ENCODE measurements around the gene ABHD6. TPM values are rescaled to one million over a fixed set of nuclear protein-coding genes. Genes with fewer than 3 reads are reported as not detected.

Gene ABHD6
- total RNA-seq, 2 experiments from 2014 or later, result 0.71 to 1.9 TPM

GRCh38 chr3:58206406-58207011 lies 31.1 kb upstream of the ABHD6 start:
- H3K36me3 ChIP-seq (ENCODE audit: insufficient read depth, low read length), result no peaks in the 10 kb centered on the region
- ATAC-seq (ENCODE audit: poor library complexity) (peak; percentile 48), DNase-seq (peak in 2 of 14 experiments; percentile 13 to 31)
- no peaks in the 10 kb centered on the region for H3K36me3 Mint-ChIP-seq (ENCODE audit: low read depth)
- H3K27me3 Mint-ChIP-seq, result peaks cover 24% of the 10 kb centered on the region
- TF ChIP-seq CTCF (IDR thresholded peaks at IDR 0.05), result no peak
- H3K27ac Mint-ChIP-seq, result no peak overlapping the region
- peaks cover 7 to 8% of the 10 kb centered on the region in 2 experiments for H3K9me3 ChIP-seq (ENCODE audit: control insufficient read depth in 1 of 2, insufficient read depth in 1 of 2, low read length in 2 of 2)
- CTCF ChIA-PET, result no interaction called here
- H3K9me3 Mint-ChIP-seq, result no peaks in the 10 kb centered on the region
- H3K4me3 Mint-ChIP-seq, result no peak overlapping the region
- POLR2A ChIA-PET, result no interaction called here
- intact Hi-C loops (cut with DNase I, micrococcal nuclease), result no loop called here
- peaks cover 0 to 2% of the 10 kb centered on the region in 2 experiments for H3K27me3 ChIP-seq (ENCODE audit: control insufficient read depth in 1 of 2, insufficient read depth in 2 of 2, low read length in 2 of 2)
- H3K4me3 ChIP-seq (ENCODE audit: low read length), result no peak overlapping the region
- no peaks in the 10 kb centered on the region for H3K4me1 ChIP-seq (ENCODE audit: insufficient read depth, low read length)
- no peak overlapping the region for H3K27ac ChIP-seq (ENCODE audit: low read depth in 1 of 2, low read length in 2 of 2)
- no peaks in the 10 kb centered on the region for H3K4me1 Mint-ChIP-seq (ENCODE audit: low read depth)

- no peaks in the 10 kb centered on the region for H3K36me3 Mint-ChIP-seq (ENCODE audit: low read depth)
- H3K4me1 Mint-ChIP-seq (ENCODE audit: low read depth), result no peaks in the 10 kb centered on the region
- Histone ChIP-seq H3K36me3 (ENCODE audit: insufficient read depth, low read length) (no peaks in the 10 kb centered on the region), H3K4me1 (ENCODE audit: insufficient read depth, low read length) (no peaks in the 10 kb centered on the region), H3K27ac (ENCODE audit: low read depth in 1 of 2, low read length in 2 of 2) (no peak overlapping the region), H3K4me3 (ENCODE audit: low read length) (no peak overlapping the region), H3K27me3 (ENCODE audit: control insufficient read depth in 1 of 2, insufficient read depth in 2 of 2, low read length in 2 of 2) (peaks cover 0 to 2% of the 10 kb centered on the region in 2 experiments), H3K9me3 (ENCODE audit: control insufficient read depth in 1 of 2, insufficient read depth in 1 of 2, low read length in 2 of 2) (peaks cover 0 to 3% of the 10 kb centered on the region in 2 experiments)
- H3K27ac Mint-ChIP-seq, result no peak overlapping the region
- TF ChIP-seq CTCF (IDR thresholded peaks at IDR 0.05), result no peak
- no peak for DNase-seq
- POLR2A ChIA-PET, result interaction anchor here (1.1 kb wide), 1 partner anchor 9 kb away, joined by 4 read pairs; no protein-coding TSS in a partner anchor
- H3K27me3 Mint-ChIP-seq, result peaks cover 20% of the 10 kb centered on the region
- H3K9me3 Mint-ChIP-seq, result no peaks in the 10 kb centered on the region
- H3K4me3 Mint-ChIP-seq, result no peak overlapping the region
- intact Hi-C loops (cut with DNase I, micrococcal nuclease), result no loop called here
- ATAC-seq (ENCODE audit: poor library complexity), result no peak
- CTCF ChIA-PET, result interaction anchor here (1.5 kb wide), 1 partner anchor 9 kb away, joined by 7 read pairs; no protein-coding TSS in a partner anchor
Measured at GRCh38 chr3:58207954-58208353, 29.6 kb upstream of the ABHD6 start.

- H3K36me3 ChIP-seq (ENCODE audit: insufficient read depth, low read length), result no peaks in the 10 kb centered on the region
- TF ChIP-seq CTCF (IDR thresholded peaks at IDR 0.05), result no peak
- no peaks in the 10 kb centered on the region for H3K9me3 ChIP-seq (ENCODE audit: control insufficient read depth in 1 of 2, insufficient read depth in 1 of 2, low read length in 2 of 2)
- H3K27ac Mint-ChIP-seq, result no peak overlapping the region
- H3K27me3 ChIP-seq (ENCODE audit: control insufficient read depth in 1 of 2, insufficient read depth in 2 of 2, low read length in 2 of 2), result no peaks in the 10 kb centered on the region
- intact Hi-C loops (cut with DNase I, micrococcal nuclease), result no loop called here
- POLR2A ChIA-PET, result no interaction called here
- no peaks in the 10 kb centered on the region for H3K4me1 ChIP-seq (ENCODE audit: insufficient read depth, low read length)
- H3K36me3 Mint-ChIP-seq (ENCODE audit: low read depth), result no peaks in the 10 kb centered on the region
- no peak overlapping the region for H3K4me3 ChIP-seq (ENCODE audit: low read length)
- H3K27ac ChIP-seq (ENCODE audit: low read depth in 1 of 2, low read length in 2 of 2), result no peak overlapping the region
- no peaks in the 10 kb centered on the region for H3K4me1 Mint-ChIP-seq (ENCODE audit: low read depth)
- no peak overlapping the region for H3K4me3 Mint-ChIP-seq
- no peaks in the 10 kb centered on the region for H3K9me3 Mint-ChIP-seq
- H3K27me3 Mint-ChIP-seq, result peaks cover 16% of the 10 kb centered on the region
- DNase-seq (no peak), ATAC-seq (ENCODE audit: poor library complexity) (no peak)
- CTCF ChIA-PET, result no interaction called here
Measured at GRCh38 chr3:58209933-58210332, 27.7 kb upstream of the ABHD6 start.
